ENCODE results near the gene SLC4A3. TPM values are rescaled to one million over a fixed set of nuclear protein-coding genes. Genes with fewer than 3 reads are reported as not detected.

The SLC4A3 gene
- 0.13 and 0.22 TPM in 2 replicates for total RNA-seq

GRCh38 chr2:219627103-219628100 is at the start of gene SLC4A3:
Gene SLC4A3, plus strand, starts transcription at chr2:219627630. Its CDS starts 363 bp downstream, at chr2:219627993.

GRCh38 chr2:219597552-219598307 is 29.7 kb upstream of the SLC4A3 start, which contains the start of gene STK11IP:
Gene STK11IP, plus strand, starts transcription at chr2:219597857. Its CDS starts 263 bp downstream, at chr2:219598120.

Small RNA genes within 50 kb of the gene (small RNA-seq; reads per million reads assigned to genes)
- not detected for gene RN7SKP213

Other genes with a start within 250 kb of the SLC4A3 start
- 29.8 and 40.6 TPM in 2 replicates for gene DNPEP, start 239.7 kb upstream of the SLC4A3 start, total RNA-seq
- gene DES, start 209.3 kb upstream of the SLC4A3 start, total RNA-seq, result not detected in 2 replicates
- 0.43 and 0.80 TPM in 2 replicates for gene SPEG, start 192.8 kb upstream of the SLC4A3 start, total RNA-seq
- 30.7 and 31.0 TPM in 2 replicates for gene GMPPA, start 128.7 kb upstream of the SLC4A3 start, total RNA-seq
- gene ASIC4, start 113.1 kb upstream of the SLC4A3 start, total RNA-seq, result not detected in 2 replicates
- 0.22 and 0.40 TPM in 2 replicates for gene CHPF, start 83.8 kb upstream of the SLC4A3 start, total RNA-seq
- not detected in 2 replicates for gene TMEM198, start 83.6 kb upstream of the SLC4A3 start, total RNA-seq
- gene OBSL1, start 56.1 kb upstream of the SLC4A3 start, total RNA-seq, result 11.2 and 17.1 TPM in 2 replicates
- gene INHA, start 55.3 kb upstream of the SLC4A3 start, total RNA-seq, result not detected in 2 replicates
- 8.5 and 9.0 TPM in 2 replicates for gene STK11IP, start 29.8 kb upstream of the SLC4A3 start, total RNA-seq